H1 (cell line): Measurements from ENCODE around the gene ARAP3. TPM values are rescaled to one million over a fixed set of nuclear protein-coding genes. Genes with fewer than 3 reads are reported as not detected.

Source experiments
- EGR1 ChIP-seq: IDR thresholded peaks from 2 replicates; pipeline ENCODE4 v1.6.1; 2011; ENCODE audit warnings: low read depth, low read length, borderline replicate concordance
- EZH2 ChIP-seq: fragments of 200-600 bp; sonication (generic); IDR thresholded peaks from 2 replicates; pipeline ENCODE4 v1.7.1; 2012; ENCODE audit warnings: low read depth, mild to moderate bottlenecking, moderate library complexity, low read length, inconsistent platforms; ENCODE audit not compliant: severe bottlenecking
- GABPA ChIP-seq: IDR thresholded peaks from 2 replicates; pipeline ENCODE4 v1.6.1; 2011; ENCODE audit warnings: mild to moderate bottlenecking, low read length, moderate library complexity, borderline replicate concordance; ENCODE audit not compliant: insufficient read depth
- HDAC2 ChIP-seq, 2 experiments: fragments of 300-600 bp in 1 of 2; sonication (generic) in 1 of 2; IDR thresholded peaks; 2 replicates each; pipeline ENCODE4 v1.6.1; 2011 to 2012; ENCODE audit warnings: low read depth in 2 of 2, low read length in 2 of 2, mild to moderate bottlenecking in 2 of 2, moderate library complexity in 2 of 2, borderline replicate concordance in 1 of 2, inconsistent platforms in 1 of 2
- KDM1A ChIP-seq: fragments of 200-600, 300-600 bp; sonication (generic); IDR thresholded peaks from 2 replicates; pipeline ENCODE4 v1.7.1; 2016; ENCODE audit warnings: mild to moderate bottlenecking, low read length, borderline replicate concordance
- KDM4A ChIP-seq: IDR thresholded peaks from one replicate; pipeline ENCODE4 v1.7.1; 2012; ENCODE audit warnings: low read depth, mild to moderate bottlenecking, moderate library complexity, low read length, inconsistent platforms; ENCODE audit not compliant: severe bottlenecking
- MAFK ChIP-seq: IDR thresholded peaks from 2 replicates; pipeline ENCODE4 v1.6.1; 2012; ENCODE audit warnings: low read depth, mild to moderate bottlenecking, improper control_type of control experiment, low read length
- NRF1 ChIP-seq: IDR thresholded peaks from 2 replicates; pipeline ENCODE4 v1.6.1; 2011; ENCODE audit warnings: mild to moderate bottlenecking, low read depth, low read length, improper control_type of control experiment
- POLR2A ChIP-seq, 2 experiments: IDR thresholded peaks; 1 replicate in 1 of 2; 2 replicates in 1 of 2; pipeline ENCODE4 v1.6.1; 2011; ENCODE audit warnings: low read depth in 2 of 2, low read length in 2 of 2, mild to moderate bottlenecking in 2 of 2; ENCODE audit errors: control extremely low read depth in 1 of 2
- RFX5 ChIP-seq: IDR thresholded peaks from 2 replicates; pipeline ENCODE4 v1.6.1; 2011; ENCODE audit warnings: low read depth, low read length, improper control_type of control experiment, borderline replicate concordance
- TCF12 ChIP-seq: IDR thresholded peaks from 2 replicates; pipeline ENCODE4 v1.6.1; 2011; ENCODE audit warnings: low read depth, mild to moderate bottlenecking, low read length
- polyA plus RNA-seq, 7 experiments: library from polyadenylated mRNA; depleted of rRNA in 3 of 7; stranded (reverse) in 5 of 7; unstranded in 2 of 7; fragments of >200 nt in 5 of 7; fragments of 200-250 nt in 2 of 7; gene quantifications; 1 replicate in 5 of 7; 2 replicates in 1 of 7; 4 replicates in 1 of 7; pipeline versions ENCODE4 v1.2.1 to v1.2.3, GENCODE V29; 2011 to 2013; ENCODE audit warnings: missing spikeins in 2 of 7, mixed read lengths in 2 of 7
- total RNA-seq: library from RNA; stranded (reverse); fragmentation: NEBNext Ultra II Directional; extraction: Animal tissue kit (Norgen Biotek cat#: 25700); gene quantifications from 2 replicates; pipeline ENCODE4 v1.2.1, GENCODE V29; 2021

ARAP3 gene
- total and polyA plus RNA-seq, 2 of the 8 experiments (the other 6 are each of a cell fraction or from before 2014, with no cell fraction given) = 14.4 to 48.6 TPM

DNA sequence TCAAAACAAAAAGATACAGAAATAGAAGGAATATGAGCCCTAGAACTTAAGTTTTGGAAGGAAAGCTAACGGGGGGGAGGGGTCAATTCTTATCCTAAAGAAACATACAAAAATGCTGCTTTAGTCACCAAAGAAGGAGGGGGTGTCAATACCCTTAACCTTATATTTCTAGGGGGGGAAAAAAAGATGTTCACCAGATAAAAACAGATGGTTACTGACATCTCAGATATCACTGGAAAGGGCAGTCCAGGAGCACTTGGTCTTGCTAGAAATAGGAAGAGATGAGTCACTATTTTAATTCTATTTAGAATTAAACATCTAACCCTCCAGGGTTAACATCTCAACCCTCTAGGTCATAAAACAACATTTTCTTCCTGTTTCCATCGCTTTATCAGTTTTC lies 64.9 kb downstream of the ARAP3 start (continued):
- no peak for TF ChIP-seq EZH2
- TF ChIP-seq RFX5 = no peak
- no peak for TF ChIP-seq KDM1A
- TF ChIP-seq EGR1 = no peak
- no peak for TF ChIP-seq NRF1
- no peak for TF ChIP-seq HDAC2 (IDR thresholded peaks at IDR 0.05; ENCODE audit: borderline replicate concordance in 1 of 2, low read depth in 2 of 2, low read length in 2 of 2)
- TF ChIP-seq POLR2A (IDR thresholded peaks at IDR 0.05; ENCODE audit: control extremely low read depth in 1 of 2, low read depth in 2 of 2, low read length in 2 of 2) = no peak
- TF ChIP-seq KDM4A = no peak
- TF ChIP-seq GABPA = no peak
- no peak for TF ChIP-seq TCF12
- no peak for TF ChIP-seq MAFK
